GM20000 (cell line): ENCODE measurements around the gene TKTL1.
A peak's percentile ranks its signal among the peaks of the same experiment; 100 is the strongest.

Experiments used
- DNase-seq: peaks from one replicate; pipeline ENCODE4 v3.0.0; 2012; ENCODE audit warnings: low spot score
- CTCF ChIP-seq: IDR thresholded peaks from 2 replicates; pipeline ENCODE4 v1.5.1; 2012; ENCODE audit warnings: mild to moderate bottlenecking, control low read depth; ENCODE audit errors: extremely low read depth, missing control alignments

The TKTL1 gene

GRCh38 chrX:154321152-154321551, 25.6 kb downstream of the TKTL1 start:
- no peak for DNase-seq
- TF ChIP-seq CTCF: no peak

GRCh38 chrX:154321594-154321993, 26.0 kb downstream of the TKTL1 start:
- peak; percentile 21 for DNase-seq
- no peak for TF ChIP-seq CTCF

GRCh38 chrX:154322890-154323289, 27.3 kb downstream of the TKTL1 start:
- DNase-seq: no peak
- TF ChIP-seq CTCF: no peak

- DNase-seq: no peak
These were observed 27.9 kb downstream of the TKTL1 start for GRCh38 chrX:154323537-154323936.

GRCh38 chrX:154325541-154325940, 29.9 kb downstream of the TKTL1 start:
- no peak for TF ChIP-seq CTCF
- no peak for DNase-seq

More at GRCh38 chrX:154323537-154323936, 27.9 kb downstream of the TKTL1 start:
- TF ChIP-seq CTCF: no peak

- no peak for TF ChIP-seq CTCF
- DNase-seq: no peak
These were observed 31.6 kb downstream of the TKTL1 start for GRCh38 chrX:154327038-154327820.

- no peak for DNase-seq
- no peak for TF ChIP-seq CTCF
These were observed 33.1 kb downstream of the TKTL1 start for GRCh38 chrX:154328646-154329045.
